C4-2B (cell line): ENCODE data around the gene RGCC.

Experiments
- CTCF ChIP-seq: fragments of 450-650 bp; conservative IDR thresholded peaks from 2 replicates; pipeline ENCODE4 v1.5.1; 2017; ENCODE audit warnings: mild to moderate bottlenecking
- ZFX ChIP-seq: fragments of 450-650 bp; IDR thresholded peaks from 2 replicates; pipeline ENCODE4 v1.6.1; 2017

GRCh38 chr13:41499452-41499851 is 42.1 kb downstream of the RGCC start:
- no peak for TF ChIP-seq CTCF
- TF ChIP-seq ZFX = no peak
